Ishikawa (cell line): ENCODE data around the gene WWOX.

Source experiments
- CEBPB ChIP-seq: IDR thresholded peaks from 2 replicates; pipeline ENCODE4 v1.6.1; 2012
- CREB1 ChIP-seq: IDR thresholded peaks from 2 replicates; pipeline ENCODE4 v1.6.1; 2012; ENCODE audit warnings: low read depth
- RAD21 ChIP-seq: IDR thresholded peaks from 2 replicates; pipeline ENCODE4 v1.6.1; 2012; ENCODE audit warnings: low read depth
- REST ChIP-seq: IDR thresholded peaks from 2 replicates; pipeline ENCODE4 v1.6.1; 2012; ENCODE audit warnings: low read depth, mild to moderate bottlenecking
- TAF1 ChIP-seq: IDR thresholded peaks from 2 replicates; pipeline ENCODE4 v1.6.1; 2012; ENCODE audit warnings: low read depth, mild to moderate bottlenecking
- TCF12 ChIP-seq: IDR thresholded peaks from 2 replicates; pipeline ENCODE4 v1.6.1; 2012; ENCODE audit warnings: low read depth
- YY1 ChIP-seq: IDR thresholded peaks from 2 replicates; pipeline ENCODE4 v1.6.1; 2012; ENCODE audit warnings: low read depth
- ZBTB7A ChIP-seq: IDR thresholded peaks from 2 replicates; pipeline ENCODE4 v1.6.1; 2012; ENCODE audit warnings: low read depth
- TF ChIP-seq, protein P1 (sequence below): IDR thresholded peaks from 2 replicates; pipeline ENCODE4 v1.6.1; 2012

DNA sequence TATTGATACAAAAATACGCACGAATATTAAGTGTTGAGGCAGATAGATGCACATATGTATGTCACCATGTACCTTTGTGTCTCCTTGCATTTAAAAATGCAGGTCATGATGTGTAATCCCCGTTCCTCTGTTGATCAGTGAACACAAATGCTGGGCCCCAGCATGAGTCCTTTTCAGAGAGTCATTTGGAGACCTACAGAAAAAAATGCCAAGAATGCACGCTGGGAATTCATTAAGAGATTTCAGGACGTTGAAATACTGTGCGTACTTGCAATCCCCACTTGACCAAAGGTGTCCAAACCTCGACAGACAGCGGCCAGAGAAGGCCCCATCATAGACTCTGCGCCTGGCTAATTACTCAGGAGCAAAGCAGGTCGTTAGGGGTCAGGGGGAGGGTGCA, 1005.1 kb downstream of the WWOX start:
- TF ChIP-seq TAF1 (no peak), ZBTB7A (no peak), TCF12 (no peak), REST (no peak), YY1 (no peak), CEBPB (no peak), CREB1 (no peak), RAD21 (no peak)
- TF ChIP-seq, protein P1, sequence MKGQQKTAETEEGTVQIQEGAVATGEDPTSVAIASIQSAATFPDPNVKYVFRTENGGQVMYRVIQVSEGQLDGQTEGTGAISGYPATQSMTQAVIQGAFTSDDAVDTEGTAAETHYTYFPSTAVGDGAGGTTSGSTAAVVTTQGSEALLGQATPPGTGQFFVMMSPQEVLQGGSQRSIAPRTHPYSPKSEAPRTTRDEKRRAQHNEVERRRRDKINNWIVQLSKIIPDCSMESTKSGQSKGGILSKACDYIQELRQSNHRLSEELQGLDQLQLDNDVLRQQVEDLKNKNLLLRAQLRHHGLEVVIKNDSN, result no peak
